ENCODE results near the gene INSR.

Gene INSR

GRCh38 chr19:7112675-7113074 is 181.5 kb downstream of the INSR start:
- Histone ChIP-seq H3K9ac (ENCODE audit: low read depth, low read length) (no peak overlapping the region), H3K9me3 (ENCODE audit: insufficient read depth, low read length, severe bottlenecking) (peaks cover 8% of the 10 kb centered on the region), H3K27ac (ENCODE audit: low read length) (no peak overlapping the region), H3K4me1 (ENCODE audit: insufficient read depth, low read length) (no peaks in the 10 kb centered on the region), H3K27me3 (ENCODE audit: insufficient read depth, low read length, poor library complexity) (no peaks in the 10 kb centered on the region), H4K20me1 (ENCODE audit: insufficient read depth, low read length) (no peaks in the 10 kb centered on the region), H3K4me3 (ENCODE audit: low read depth in 1 of 2, low read length in 2 of 2) (no peak overlapping the region), H3K4me2 (ENCODE audit: insufficient read depth, low read length) (no peak overlapping the region), H2AFZ (ENCODE audit: low read depth, low read length) (no peak overlapping the region), H3K79me2 (ENCODE audit: insufficient read depth, low read length) (no peaks in the 10 kb centered on the region), H3K36me3 (ENCODE audit: insufficient read depth, low read length) (peaks cover 12% of the 10 kb centered on the region; the same call in 1 of the 2 replicates)
- ATAC-seq (ENCODE audit: insufficient read depth, low read depth) = no peak
- DNase-seq = no peak
- TF ChIP-seq CTCF (IDR thresholded peaks at IDR 0.05; ENCODE audit: borderline replicate concordance, extremely low read depth, low read length, poor library complexity, severe bottlenecking) = no peak
- TF ChIP-seq EZH2 (IDR thresholded peaks at IDR 0.05; ENCODE audit: borderline replicate concordance, low read depth, low read length, severe bottlenecking) = no peak

GRCh38 chr19:7109678-7110289 is 184.4 kb downstream of the INSR start:
- H4K20me1 ChIP-seq (ENCODE audit: insufficient read depth, low read length) = no peaks in the 10 kb centered on the region
- no peaks in the 10 kb centered on the region for H3K4me1 ChIP-seq (ENCODE audit: insufficient read depth, low read length)
- no peak for TF ChIP-seq EZH2 (IDR thresholded peaks at IDR 0.05; ENCODE audit: borderline replicate concordance, low read depth, low read length, severe bottlenecking)
- TF ChIP-seq CTCF (IDR thresholded peaks at IDR 0.05; ENCODE audit: borderline replicate concordance, extremely low read depth, low read length, poor library complexity, severe bottlenecking) = no peak
- no peak for ATAC-seq (ENCODE audit: insufficient read depth, low read depth)
- no peaks in the 10 kb centered on the region for H3K27me3 ChIP-seq (ENCODE audit: insufficient read depth, low read length, poor library complexity)
- H3K9me3 ChIP-seq (ENCODE audit: insufficient read depth, low read length, severe bottlenecking) = peaks cover 8% of the 10 kb centered on the region
- no peak overlapping the region for H3K4me2 ChIP-seq (ENCODE audit: insufficient read depth, low read length)
- H3K36me3 ChIP-seq (ENCODE audit: insufficient read depth, low read length) = no peaks in the 10 kb centered on the region
- H2AFZ ChIP-seq (ENCODE audit: low read depth, low read length) = no peak overlapping the region
- H3K9ac ChIP-seq (ENCODE audit: low read depth, low read length) = no peak overlapping the region
- no peaks in the 10 kb centered on the region for H3K79me2 ChIP-seq (ENCODE audit: insufficient read depth, low read length)
- no peak for DNase-seq
- H3K4me3 ChIP-seq (ENCODE audit: low read depth in 1 of 2, low read length in 2 of 2) = no peak overlapping the region
- no peak overlapping the region for H3K27ac ChIP-seq (ENCODE audit: low read length)

GRCh38 chr19:7106711-7107657 is 187.2 kb downstream of the INSR start:
- no peak overlapping the region for H3K9ac ChIP-seq (ENCODE audit: low read depth, low read length)
- H3K27ac ChIP-seq (ENCODE audit: low read length) = no peak overlapping the region
- DNase-seq (no peak), ATAC-seq (ENCODE audit: insufficient read depth, low read depth) (no peak)
- H3K4me1 ChIP-seq (ENCODE audit: insufficient read depth, low read length) = peaks cover 5% of the 10 kb centered on the region
- no peaks in the 10 kb centered on the region for H3K36me3 ChIP-seq (ENCODE audit: insufficient read depth, low read length)
- H3K79me2 ChIP-seq (ENCODE audit: insufficient read depth, low read length) = no peaks in the 10 kb centered on the region
- no peaks in the 10 kb centered on the region for H3K27me3 ChIP-seq (ENCODE audit: insufficient read depth, low read length, poor library complexity)
- TF ChIP-seq EZH2 (IDR thresholded peaks at IDR 0.05; ENCODE audit: borderline replicate concordance, low read depth, low read length, severe bottlenecking) (no peak), CTCF (IDR thresholded peaks at IDR 0.05; ENCODE audit: borderline replicate concordance, extremely low read depth, low read length, poor library complexity, severe bottlenecking) (no peak)
- no peak overlapping the region for H3K4me2 ChIP-seq (ENCODE audit: insufficient read depth, low read length)
- H4K20me1 ChIP-seq (ENCODE audit: insufficient read depth, low read length) = no peaks in the 10 kb centered on the region
- no peak overlapping the region for H3K4me3 ChIP-seq (ENCODE audit: low read depth in 1 of 2, low read length in 2 of 2)
- no peak overlapping the region for H2AFZ ChIP-seq (ENCODE audit: low read depth, low read length)
- H3K9me3 ChIP-seq (ENCODE audit: insufficient read depth, low read length, severe bottlenecking) = no peaks in the 10 kb centered on the region

All from DND-41 (cell line).